Fibroblast of villous mesenchyme (primary cell): ENCODE data around the gene ASB3. TPM values are rescaled to one million over a fixed set of nuclear protein-coding genes. Genes with fewer than 3 reads are reported as not detected.

ENCODE experiments used
- DNase-seq: peaks from one replicate; pipeline ENCODE4 v3.0.0-alpha.2; 2010; ENCODE audit warnings: low read depth
- H3K4me3 ChIP-seq: 2 replicates; pipeline ENCODE4 v1.5.1; 2011; ENCODE audit warnings: low read depth, mild to moderate bottlenecking, low read length
- CTCF ChIP-seq: IDR thresholded peaks from 2 replicates; pipeline ENCODE4 v1.5.1; 2012; ENCODE audit warnings: low read depth, mild to moderate bottlenecking, low read length; ENCODE audit not compliant: insufficient read depth
- total RNA-seq: library from RNA; depleted of rRNA; stranded (reverse); fragments of >200 nt; gene quantifications from 2 replicates; pipeline ENCODE4 v1.2.3, GENCODE V29; 2012

ASB3 gene
- total RNA-seq, 1 donor: 34.1 TPM

- DNase-seq: no peak
- H3K4me3 ChIP-seq: no peak overlapping the region
- TF ChIP-seq CTCF: no peak
Observed at GRCh38 chr2:53620981-53621380, 165.8 kb downstream of the ASB3 start.

Other genes starting within 250 kb of the ASB3 start
- 1.9 and 5.2 TPM in 2 replicates for gene CHAC2, start 19.1 kb downstream of the ASB3 start, total RNA-seq
- gene ERLEC1, start 91 bp upstream of the ASB3 start, total RNA-seq: 125 and 145 TPM in 2 replicates
- 2.6 and 4.7 TPM in 2 replicates for gene GPR75, start 73.0 kb upstream of the ASB3 start, total RNA-seq
- 79.6 and 81.6 TPM in 2 replicates for gene PSME4, start 184.0 kb upstream of the ASB3 start, total RNA-seq